Measurements from ENCODE around the gene CCDC85B. TPM values are rescaled to one million over a fixed set of nuclear protein-coding genes. Genes with fewer than 3 reads are reported as not detected.

Gene CCDC85B
- total RNA-seq, 1 donor from 2014 or later: 3.9 TPM

DNA sequence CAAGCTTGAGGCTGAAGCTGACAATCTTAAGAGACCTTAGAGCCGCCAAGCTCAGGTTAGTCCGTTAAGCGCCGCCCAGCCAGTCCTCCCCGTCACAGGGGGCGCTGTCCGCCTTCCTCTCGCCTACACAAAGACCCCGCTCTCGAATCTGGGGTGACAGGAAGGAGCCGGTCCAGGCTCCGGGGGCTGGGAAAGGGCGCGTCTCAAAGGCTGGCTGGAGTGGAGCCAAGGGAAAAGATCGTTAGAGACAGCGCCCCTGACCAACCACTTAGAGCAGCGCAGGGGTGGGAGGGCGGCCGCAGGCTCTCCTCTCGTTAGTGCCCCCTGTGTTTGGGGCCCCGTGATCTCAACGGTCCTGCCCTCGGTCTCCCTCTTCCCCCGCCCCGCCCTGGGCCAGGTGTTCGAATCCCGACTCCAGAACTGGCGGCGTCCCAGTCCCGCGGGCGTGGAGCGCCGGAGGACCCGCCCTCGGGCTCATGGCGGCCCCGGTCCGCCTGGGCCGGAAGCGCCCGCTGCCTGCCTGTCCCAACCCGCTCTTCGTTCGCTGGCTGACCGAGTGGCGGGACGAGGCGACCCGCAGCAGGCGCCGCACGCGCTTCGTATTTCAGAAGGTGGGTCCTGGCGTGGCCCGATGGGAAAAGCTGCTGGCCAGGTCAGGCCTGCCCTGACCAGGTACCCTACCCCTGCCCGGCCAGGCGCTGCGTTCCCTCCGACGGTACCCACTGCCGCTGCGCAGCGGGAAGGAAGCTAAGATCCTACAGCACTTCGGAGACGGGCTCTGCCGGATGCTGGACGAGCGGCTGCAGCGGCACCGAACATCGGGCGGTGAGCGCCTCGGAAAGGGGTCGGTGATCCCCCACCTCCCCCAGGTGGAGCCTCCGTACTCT lies 30.0 kb upstream of the CCDC85B start, which contains the start of gene MUS81:
MUS81 (plus strand) TSS at position 156 of the 887 bp plus-strand sequence; CDS start at position 477, 321 bp downstream.
- H3K27me3 ChIP-seq: no peaks in the 10 kb centered on the region

DNA sequence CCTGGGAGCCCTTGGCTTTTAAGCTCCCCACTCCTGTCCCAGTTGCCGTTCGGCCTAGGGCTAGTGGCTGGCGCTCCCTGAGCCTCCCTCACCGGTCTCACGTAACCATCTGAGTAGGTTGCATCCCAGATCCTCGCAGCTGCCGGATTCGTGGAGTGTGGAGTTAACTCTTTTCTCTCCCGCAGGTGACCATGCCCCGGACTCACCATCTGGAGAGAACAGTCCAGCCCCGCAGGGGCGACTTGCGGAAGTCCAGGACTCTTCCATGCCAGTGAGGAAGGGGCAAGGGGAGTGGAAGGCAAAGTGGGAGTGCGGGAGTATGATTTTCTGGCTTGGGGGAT lies 29.3 kb upstream of the CCDC85B start:
- Mint-ChIP-seq H3K27me3 (ENCODE audit: insufficient read depth, low read depth) (peaks cover 22% of the 10 kb centered on the region), H3K4me1 (peaks cover 27% of the 10 kb centered on the region), H3K9me3 (peaks cover 3% of the 10 kb centered on the region), H3K27ac (peak overlapping the region; percentile 95), H3K4me3 (peak overlapping the region; percentile 95), H3K36me3 (peaks cover 17% of the 10 kb centered on the region)
- Histone ChIP-seq H3K27ac (no peak overlapping the region), H3F3A (ENCODE audit: low read depth) (peaks cover 49% of the 10 kb centered on the region), H3K4me2 (peak overlapping the region; percentile 90), H3K27me3 (no peaks in the 10 kb centered on the region), H3K9me3 (ENCODE audit: low read depth) (no peaks in the 10 kb centered on the region), H3K4me1 (peaks cover 10% of the 10 kb centered on the region), H3K4me3 (peak overlapping the region; percentile 87), H4K20me1 (ENCODE audit: low read depth) (peaks cover 22% of the 10 kb centered on the region), H3K9ac (peak overlapping the region; percentile 63), H2AFZ (replicated peaks) (no peak overlapping the region), H3K79me2 (ENCODE audit: low read depth) (peaks cover 34% of the 10 kb centered on the region), H3K36me3 (no peaks in the 10 kb centered on the region)
- DNase-seq (ENCODE audit: low spot score): peak; percentile 43
- no peak for TF ChIP-seq EZH2 (IDR thresholded peaks at IDR 0.05)
- no peak for TF ChIP-seq EZH2phosphoT487 (IDR thresholded peaks at IDR 0.05)
- TF ChIP-seq, protein P1, sequence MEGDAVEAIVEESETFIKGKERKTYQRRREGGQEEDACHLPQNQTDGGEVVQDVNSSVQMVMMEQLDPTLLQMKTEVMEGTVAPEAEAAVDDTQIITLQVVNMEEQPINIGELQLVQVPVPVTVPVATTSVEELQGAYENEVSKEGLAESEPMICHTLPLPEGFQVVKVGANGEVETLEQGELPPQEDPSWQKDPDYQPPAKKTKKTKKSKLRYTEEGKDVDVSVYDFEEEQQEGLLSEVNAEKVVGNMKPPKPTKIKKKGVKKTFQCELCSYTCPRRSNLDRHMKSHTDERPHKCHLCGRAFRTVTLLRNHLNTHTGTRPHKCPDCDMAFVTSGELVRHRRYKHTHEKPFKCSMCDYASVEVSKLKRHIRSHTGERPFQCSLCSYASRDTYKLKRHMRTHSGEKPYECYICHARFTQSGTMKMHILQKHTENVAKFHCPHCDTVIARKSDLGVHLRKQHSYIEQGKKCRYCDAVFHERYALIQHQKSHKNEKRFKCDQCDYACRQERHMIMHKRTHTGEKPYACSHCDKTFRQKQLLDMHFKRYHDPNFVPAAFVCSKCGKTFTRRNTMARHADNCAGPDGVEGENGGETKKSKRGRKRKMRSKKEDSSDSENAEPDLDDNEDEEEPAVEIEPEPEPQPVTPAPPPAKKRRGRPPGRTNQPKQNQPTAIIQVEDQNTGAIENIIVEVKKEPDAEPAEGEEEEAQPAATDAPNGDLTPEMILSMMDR (IDR thresholded peaks at IDR 0.05): no peak

More for the DNA sequence above, 30.0 kb upstream of the CCDC85B start, which contains the start of gene MUS81:
- Mint-ChIP-seq H3K27me3 (ENCODE audit: insufficient read depth, low read depth) (peaks cover 23% of the 10 kb centered on the region), H3K4me3 (peak within 1 kb of the TSS; percentile 95), H3K27ac (peak within 1 kb of the TSS; percentile 100), H3K36me3 (peaks cover 23% of the 10 kb centered on the region), H3K9me3 (peaks cover 3% of the 10 kb centered on the region), H3K4me1 (peaks cover 32% of the 10 kb centered on the region)
- H3K36me3 ChIP-seq: peaks cover 5% of the 10 kb centered on the region
- H3K4me1 ChIP-seq: peaks cover 10% of the 10 kb centered on the region
- peak; percentile 97 for DNase-seq (ENCODE audit: low spot score)
- peak within 1 kb of the TSS; percentile 88 for H3K27ac ChIP-seq
- no peaks in the 10 kb centered on the region for H3K9me3 ChIP-seq (ENCODE audit: low read depth)
- peaks cover 52% of the 10 kb centered on the region for H3F3A ChIP-seq (ENCODE audit: low read depth)
- H2AFZ ChIP-seq (replicated peaks): peak within 1 kb of the TSS; percentile 20
- H3K9ac ChIP-seq: peak within 1 kb of the TSS; percentile 63
- H3K4me3 ChIP-seq: peak within 1 kb of the TSS; percentile 87
- TF ChIP-seq EZH2phosphoT487 (IDR thresholded peaks at IDR 0.05) (no peak), EZH2 (IDR thresholded peaks at IDR 0.05) (peak; percentile 13)
- TF ChIP-seq, protein P1 (IDR thresholded peaks at IDR 0.05): peak; percentile 93
- H4K20me1 ChIP-seq (ENCODE audit: low read depth): peaks cover 29% of the 10 kb centered on the region
- H3K4me2 ChIP-seq: peak within 1 kb of the TSS; percentile 90
- peaks cover 40% of the 10 kb centered on the region for H3K79me2 ChIP-seq (ENCODE audit: low read depth)

DNA sequence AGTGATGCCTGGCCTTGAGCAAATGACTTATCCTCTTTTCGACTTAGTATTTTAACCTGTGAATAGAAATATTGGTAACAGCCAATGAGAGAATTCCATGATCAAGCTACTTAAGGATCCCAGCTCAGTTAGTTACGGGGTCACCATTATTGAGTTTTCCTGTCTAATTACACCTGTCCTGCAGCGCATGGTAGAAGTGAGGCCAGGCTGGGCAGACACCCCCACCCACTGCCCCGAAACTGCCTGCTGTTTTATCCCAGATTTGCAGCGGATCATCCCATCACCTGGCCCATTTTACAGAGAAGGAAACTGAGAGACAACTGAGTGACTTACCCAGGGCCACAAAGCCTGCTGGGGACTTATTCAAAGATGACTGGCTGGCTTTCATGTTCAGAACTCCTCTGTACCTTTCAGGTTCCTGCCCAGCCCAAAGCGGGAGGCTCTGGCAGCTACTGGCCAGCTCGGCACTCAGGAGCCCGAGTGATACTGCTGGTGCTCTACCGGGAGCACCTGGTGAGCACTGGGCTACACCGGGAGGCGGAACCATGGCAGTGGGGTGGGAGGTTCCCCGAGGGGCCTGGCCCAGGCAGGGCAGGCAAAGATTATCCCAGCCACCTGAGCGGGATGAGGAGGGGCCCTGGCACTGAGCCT lies 28.8 kb upstream of the CCDC85B start:
- peaks cover under 1% of the 10 kb centered on the region for H3K9me3 Mint-ChIP-seq
- H3K79me2 ChIP-seq (ENCODE audit: low read depth): peaks cover 29% of the 10 kb centered on the region

More for the DNA sequence above, 28.8 kb upstream of the CCDC85B start:
- Histone ChIP-seq H3F3A (ENCODE audit: low read depth) (peaks cover 46% of the 10 kb centered on the region), H3K27ac (no peak overlapping the region), H3K9me3 (ENCODE audit: low read depth) (no peaks in the 10 kb centered on the region), H3K4me2 (peak overlapping the region; percentile 90), H3K36me3 (no peaks in the 10 kb centered on the region), H3K9ac (peak overlapping the region; percentile 63), H3K4me3 (peak overlapping the region; percentile 87), H3K4me1 (peaks cover 6% of the 10 kb centered on the region), H2AFZ (replicated peaks) (no peak overlapping the region), H3K27me3 (no peaks in the 10 kb centered on the region), H4K20me1 (ENCODE audit: low read depth) (peaks cover 20% of the 10 kb centered on the region)
- Mint-ChIP-seq H3K4me1 (peaks cover 24% of the 10 kb centered on the region), H3K27ac (no peak overlapping the region), H3K36me3 (peaks cover 11% of the 10 kb centered on the region), H3K27me3 (ENCODE audit: insufficient read depth, low read depth) (peaks cover 17% of the 10 kb centered on the region), H3K4me3 (peak overlapping the region; percentile 95)
- TF ChIP-seq, protein P1 (IDR thresholded peaks at IDR 0.05): no peak
- TF ChIP-seq EZH2phosphoT487 (IDR thresholded peaks at IDR 0.05) (no peak), EZH2 (IDR thresholded peaks at IDR 0.05) (no peak)
- peak; percentile 1 for DNase-seq (ENCODE audit: low spot score)

Data from neural progenitor cell (in vitro differentiated cells).